Measurements from ENCODE around the gene PAX3.

- TF ChIP-seq FOXP2 (optimal IDR thresholded peaks at IDR 0.05; ENCODE audit: borderline replicate concordance, extremely low read depth, extremely low read length, insufficient read depth): no peak
- no peak for TF ChIP-seq TAF1 (IDR thresholded peaks at IDR 0.05; ENCODE audit: borderline replicate concordance, insufficient read depth, low read length)
- no peak for TF ChIP-seq POLR2AphosphoS5 (IDR thresholded peaks at IDR 0.05; ENCODE audit: low read depth, low read length)
- TF ChIP-seq SIN3A (IDR thresholded peaks at IDR 0.05; ENCODE audit: borderline replicate concordance, insufficient read depth, low read length): no peak
- no peak for TF ChIP-seq REST (IDR thresholded peaks at IDR 0.05; ENCODE audit: insufficient read depth in 1 of 2, low read depth in 2 of 2, low read length in 2 of 2)
These were observed 104.1 kb downstream of the PAX3 start for GRCh38 chr2:222194669-222195068.
